Erythroblast (primary cell): ENCODE results near the gene PIP5K1B.

Experiments used
- GATA1 ChIP-seq: IDR thresholded peaks from 2 replicates; pipeline ENCODE4 v1.6.1; 2011; ENCODE audit warnings: low read depth, mild to moderate bottlenecking, control low read depth, low read length, moderate library complexity
- POLR2A ChIP-seq: IDR thresholded peaks from 2 replicates; pipeline ENCODE4 v1.6.1; 2011; ENCODE audit warnings: mild to moderate bottlenecking, low read length

DNA sequence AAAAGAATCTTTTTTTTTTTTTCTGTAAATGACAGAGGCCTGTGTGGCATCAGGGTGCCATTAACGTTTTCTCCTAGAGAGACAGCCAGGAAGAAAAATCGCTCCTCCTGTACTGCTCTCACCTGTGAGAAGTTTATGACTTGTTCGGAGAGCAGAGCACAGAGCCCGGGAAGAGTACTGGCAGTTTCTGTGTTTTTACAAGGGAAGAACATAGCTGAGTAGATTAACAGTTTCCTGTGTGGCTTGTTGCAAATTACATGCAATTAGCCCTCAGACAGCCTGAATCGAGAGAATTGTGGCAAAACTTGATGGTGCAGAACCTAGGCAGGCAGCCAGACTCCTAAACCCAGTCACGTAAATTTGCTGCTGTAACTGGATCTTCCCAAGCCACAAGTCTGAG lies 276.7 kb downstream of the PIP5K1B start:
- no peak for TF ChIP-seq GATA1
- no peak for TF ChIP-seq POLR2A
